Heart left ventricle (tissue), 16 donors: ENCODE results near the gene NNMT. TPM values are rescaled to one million over a fixed set of nuclear protein-coding genes. Genes with fewer than 3 reads are reported as not detected.

ENCODE experiments used
- ATAC-seq, 4 donors: fragments of 200-7000 bp; cut with Tn5 transposase; one replicate each; pipeline ENCODE4 v1.9.1; 2020 to 2022; ENCODE audit warnings: moderate library complexity in 4 of 4, mild to moderate bottlenecking in 3 of 4, moderate number of reproducible peaks in 1 of 4
- DNase-seq, 5 donors: peaks; one replicate each; pipeline ENCODE4 v3.0.0-alpha.2; 2020
- H3K27ac ChIP-seq, 12 donors: fragments of 200-600 bp; sonication (generic) in 4 of 12; one replicate each; pipeline versions ENCODE4 v1.5.0 to v1.8.0; 2016 to 2022; ENCODE audit warnings: mild to moderate bottlenecking in 2 of 12
- H3K27me3 ChIP-seq, 9 donors: fragments of 200-600 bp; sonication (generic) in 2 of 9; one replicate each; pipeline versions ENCODE4 v1.5.1 to v1.8.0; 2016 to 2022; ENCODE audit warnings: mild to moderate bottlenecking in 3 of 9
- H3K36me3 ChIP-seq, 9 donors: fragments of 200-600 bp; sonication (generic) in 2 of 9; one replicate each; pipeline versions ENCODE4 v1.5.0 to v1.8.0; 2018 to 2022; ENCODE audit warnings: mild to moderate bottlenecking in 2 of 9
- H3K4me1 ChIP-seq, 12 donors: fragments of 200-600 bp; sonication (generic) in 4 of 12; one replicate each; pipeline versions ENCODE4 v1.5.0 to v1.8.0; 2016 to 2022; ENCODE audit warnings: mild to moderate bottlenecking in 3 of 12
- H3K4me3 ChIP-seq, 12 donors: fragments of 200-600 bp; sonication (generic) in 4 of 12; one replicate each; pipeline versions ENCODE4 v1.5.0 to v1.8.0; 2017 to 2022; ENCODE audit warnings: mild to moderate bottlenecking in 9 of 12, moderate library complexity in 4 of 12
- H3K9me3 ChIP-seq, 12 donors: fragments of 200-600 bp; sonication (generic) in 4 of 12; one replicate each; pipeline versions ENCODE4 v1.5.0 to v1.8.0; 2016 to 2022; ENCODE audit warnings: mild to moderate bottlenecking in 1 of 12
- POLR2A ChIP-seq, 2 donors: fragments of 450-650 bp; IDR thresholded peaks; one replicate each; pipeline ENCODE4 v1.6.1; 2017; ENCODE audit warnings: antibody characterized with exemption in 2 of 2, mild to moderate bottlenecking in 2 of 2, moderate library complexity in 2 of 2
- WGBS, 4 donors: extraction: QIAGEN DNeasy Blood & Tissue Kit in 2 of 4; methylation state at CpG; one replicate each; pipeline versions ENCODE4 v1.1.5 to v1.1.7; 2013 to 2018; 5-methylcytosine and 5-hydroxymethylcytosine counted together
- intact Hi-C, 10 donors: fragments of 100-400 bp; cut with DNase I; formaldehyde crosslinking; loops; one replicate each; pipeline versions ENCODE4 v1.11.1 to v1.14.2; 2022
- polyA plus RNA-seq, 2 donors: library from polyadenylated mRNA; stranded (reverse); fragments of 200-250 nt; gene quantifications; one replicate each; pipeline ENCODE4 v1.2.3, GENCODE V29; 2013
- total RNA-seq, 9 donors: library from RNA; depleted of rRNA in 2 of 9; stranded (reverse); fragments of >200 nt in 2 of 9; fragmentation: NEBNext Ultra II Directional in 3 of 9; extraction: Animal tissue kit (Norgen Biotek cat#: 25700) in 3 of 9; gene quantifications; one replicate each; pipeline versions ENCODE4 v1.1.0 to v1.2.4, GENCODE V29; 2016 to 2023
- TF ChIP-seq, protein P1 (sequence below), 12 donors: fragments of 200-600 bp; sonication (generic) in 4 of 12; IDR thresholded peaks; one replicate each; pipeline versions ENCODE4 v1.5.0 to v1.8.0; 2018 to 2022; ENCODE audit warnings: antibody characterized with exemption in 12 of 12, mild to moderate bottlenecking in 5 of 12
- donor health status: ischemic (EF 13 %, LVEDD 7.1; RV severe dilation, severe dysfunction).
- donor health status: healthy with polysubstance abuse.
- donor health status: DM: no; HTN: yes; CAD: no.
- donor health status: DM: no; HTN: no; CAD: no.
- donor health status: ischemic (EF 25% LVEDD 6.9; RV normal size, moderate dysfunction).
- donor health status: ischemic (EF 25% LVEDD 5.7; RV mildly dilated, moderate dysfunction).
- donor health status: healthy.
- donor health status: DM: yes; HTN: yes; CAD: no.
- donor health status: ischemic (EF 35%, LVEDD 5.7; RV mildly dilated, moderate dysfunction).
- donor health status: nonischemic (EF 11% LVEDD 7.7; RV severe dilation, severe dysfunction).
- donor health status: DM: yes; HTN: yes; CAD: no.
- donor health status: PGD.
- donor health status: ischemic (EF 29% LVEDD 5.4; RV normal size, mild dysfunction).
- donor health status: nonischemic (EF 23%, LVEDD 6.1; RV moderate dilation, normal function).

Gene NNMT
- total and polyA plus RNA-seq, 11 donors = 12.4 to 146 (median 27.9) TPM

DNA sequence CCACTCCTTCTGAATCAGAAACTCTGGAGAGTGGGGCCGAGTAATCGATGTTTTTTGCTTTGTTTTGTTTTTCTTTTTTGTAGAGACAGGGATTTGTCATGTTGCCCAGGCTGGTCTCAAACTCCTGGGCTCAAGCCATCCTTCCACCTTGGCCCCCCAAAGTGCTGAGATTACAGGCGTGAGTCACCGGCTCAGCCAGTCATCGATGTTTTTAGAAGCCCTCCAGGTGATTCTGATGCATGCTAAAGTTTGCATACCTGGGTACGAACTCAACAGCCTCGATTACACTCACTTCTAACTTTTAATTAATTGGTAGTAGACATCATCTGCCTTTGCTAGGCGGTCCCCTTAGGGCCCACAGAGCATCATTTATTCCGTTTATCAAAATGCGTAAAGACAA is 53.8 kb downstream of the NNMT start:
- no peak for TF ChIP-seq POLR2A (IDR thresholded peaks at IDR 0.05)
- TF ChIP-seq, protein P1, sequence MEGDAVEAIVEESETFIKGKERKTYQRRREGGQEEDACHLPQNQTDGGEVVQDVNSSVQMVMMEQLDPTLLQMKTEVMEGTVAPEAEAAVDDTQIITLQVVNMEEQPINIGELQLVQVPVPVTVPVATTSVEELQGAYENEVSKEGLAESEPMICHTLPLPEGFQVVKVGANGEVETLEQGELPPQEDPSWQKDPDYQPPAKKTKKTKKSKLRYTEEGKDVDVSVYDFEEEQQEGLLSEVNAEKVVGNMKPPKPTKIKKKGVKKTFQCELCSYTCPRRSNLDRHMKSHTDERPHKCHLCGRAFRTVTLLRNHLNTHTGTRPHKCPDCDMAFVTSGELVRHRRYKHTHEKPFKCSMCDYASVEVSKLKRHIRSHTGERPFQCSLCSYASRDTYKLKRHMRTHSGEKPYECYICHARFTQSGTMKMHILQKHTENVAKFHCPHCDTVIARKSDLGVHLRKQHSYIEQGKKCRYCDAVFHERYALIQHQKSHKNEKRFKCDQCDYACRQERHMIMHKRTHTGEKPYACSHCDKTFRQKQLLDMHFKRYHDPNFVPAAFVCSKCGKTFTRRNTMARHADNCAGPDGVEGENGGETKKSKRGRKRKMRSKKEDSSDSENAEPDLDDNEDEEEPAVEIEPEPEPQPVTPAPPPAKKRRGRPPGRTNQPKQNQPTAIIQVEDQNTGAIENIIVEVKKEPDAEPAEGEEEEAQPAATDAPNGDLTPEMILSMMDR (IDR thresholded peaks at IDR 0.05) = no peak
- no peaks in the 10 kb centered on the region for H3K27me3 ChIP-seq
- intact Hi-C loops = no loop called here

DNA sequence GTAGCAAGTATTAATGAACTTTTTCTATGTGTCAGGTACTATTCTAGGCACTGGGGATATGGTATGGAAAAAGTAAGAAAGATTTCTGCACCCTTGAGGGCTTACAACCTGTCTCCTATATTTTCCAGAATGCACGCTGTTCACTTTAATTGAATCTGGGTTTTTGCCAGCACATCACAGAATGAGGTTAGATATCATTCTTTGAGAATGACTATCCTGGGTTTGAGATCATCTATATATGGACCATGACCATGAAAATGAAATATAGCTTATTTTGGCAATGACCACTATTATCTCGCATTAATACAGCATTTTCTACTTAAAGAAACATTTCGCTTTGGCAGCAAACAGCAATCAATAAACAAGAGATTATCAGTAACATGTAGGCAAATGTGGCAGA is 57.2 kb downstream of the NNMT start:
- no peaks in the 10 kb centered on the region for H3K36me3 ChIP-seq
- no peak overlapping the region for H3K4me3 ChIP-seq
- H3K9me3 ChIP-seq = no peaks in the 10 kb centered on the region
- H3K27ac ChIP-seq = no peak overlapping the region
- no peak for ATAC-seq
- no peak for DNase-seq
- WGBS, 4 donors = 86 to 90% (median 87%) methylated on average over 3 of the region's 3 CpGs
- intact Hi-C loops = no loop called here
- no peaks in the 10 kb centered on the region for H3K4me1 ChIP-seq
- H3K27me3 ChIP-seq = no peaks in the 10 kb centered on the region
- TF ChIP-seq, protein P1 (IDR thresholded peaks at IDR 0.05) = no peak
- TF ChIP-seq POLR2A (IDR thresholded peaks at IDR 0.05) = no peak

More for the DNA sequence above, 53.8 kb downstream of the NNMT start:
- WGBS, 4 donors = 83 to 92% (median 89%) methylated on average over 10 of the region's 10 CpGs
- H3K27ac ChIP-seq = no peak overlapping the region
- no peak for ATAC-seq
- no peak overlapping the region for H3K4me3 ChIP-seq
- DNase-seq = no peak
- peaks cover 0 to 3% (median 0%) of the 10 kb centered on the region in 12 donors for H3K4me1 ChIP-seq
- peaks cover 0 to 7% (median 0%) of the 10 kb centered on the region in 12 donors for H3K9me3 ChIP-seq
- H3K36me3 ChIP-seq = no peaks in the 10 kb centered on the region

DNA sequence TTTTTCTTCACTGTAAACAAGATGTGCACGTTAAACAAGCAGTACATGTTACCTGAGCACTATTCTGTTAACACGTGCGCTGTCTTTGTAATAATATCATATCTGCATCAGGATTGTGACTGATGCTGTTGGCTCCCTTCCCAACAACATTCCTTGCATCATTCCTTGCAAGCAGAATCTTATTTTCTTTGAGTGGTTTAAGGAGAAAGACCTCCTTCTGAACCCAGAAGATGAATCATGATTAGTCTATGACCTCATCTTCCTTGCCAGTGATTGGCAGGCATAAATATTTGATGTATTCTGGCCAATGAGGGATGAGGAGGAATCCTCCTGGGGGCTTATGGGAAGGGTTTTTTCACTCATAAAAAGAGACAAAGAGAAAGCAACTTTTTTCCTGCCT is 57.9 kb downstream of the NNMT start:
- H3K4me1 ChIP-seq = no peaks in the 10 kb centered on the region
- DNase-seq (no peak), ATAC-seq (no peak)
- no peak for TF ChIP-seq POLR2A (IDR thresholded peaks at IDR 0.05)
- TF ChIP-seq, protein P1 (IDR thresholded peaks at IDR 0.05) = no peak
- WGBS, 4 donors = 71 to 78% (median 75%) methylated on average over 3 of the region's 3 CpGs
- H3K36me3 ChIP-seq = no peaks in the 10 kb centered on the region
- no peaks in the 10 kb centered on the region for H3K9me3 ChIP-seq
- no peaks in the 10 kb centered on the region for H3K27me3 ChIP-seq
- intact Hi-C loops = no loop called here
- no peak overlapping the region for H3K27ac ChIP-seq
- no peak overlapping the region for H3K4me3 ChIP-seq

DNA sequence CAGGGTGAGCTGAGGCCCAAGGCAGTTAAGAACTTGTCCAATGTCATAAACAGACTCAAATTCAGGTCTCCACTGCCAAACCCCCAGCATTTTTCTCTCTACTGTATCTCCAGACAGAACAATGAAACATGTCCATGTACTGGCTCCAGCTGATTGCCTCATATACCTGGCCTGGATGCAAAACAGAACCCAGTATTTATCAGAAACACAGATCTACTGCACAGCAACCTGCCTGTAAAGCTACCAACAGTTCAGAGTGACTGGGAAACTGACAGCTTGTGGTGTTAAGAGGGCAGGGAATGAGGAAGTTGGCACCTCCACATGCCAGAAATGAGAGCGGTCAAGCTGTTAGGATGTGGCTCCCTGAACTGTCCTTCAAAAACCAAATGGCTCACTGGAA is 62.5 kb downstream of the NNMT start:
- no peak for ATAC-seq
- H3K27me3 ChIP-seq = no peaks in the 10 kb centered on the region
- peaks cover 0 to 10% (median 0%) of the 10 kb centered on the region in 12 donors for H3K9me3 ChIP-seq
- no peaks in the 10 kb centered on the region for H3K36me3 ChIP-seq
- intact Hi-C loops = no loop called here
- H3K4me3 ChIP-seq = no peak overlapping the region
- 55 to 70% (median 62%) methylated on average over 1 of the region's 1 CpG for WGBS, 4 donors
- TF ChIP-seq POLR2A (IDR thresholded peaks at IDR 0.05) = no peak
- TF ChIP-seq, protein P1 (IDR thresholded peaks at IDR 0.05) = no peak
- no peak overlapping the region for H3K27ac ChIP-seq
- no peak for DNase-seq
- H3K4me1 ChIP-seq = no peaks in the 10 kb centered on the region
